Measurements from ENCODE around the gene KPNA2. TPM values are rescaled to one million over a fixed set of nuclear protein-coding genes. Genes with fewer than 3 reads are reported as not detected.
A peak's percentile ranks its signal among the peaks of the same experiment; 100 is the strongest.
"Not testable (repeated sequence)": the region's sequence is repeated elsewhere in the genome, so short reads cannot be mapped to it uniquely, and the experiment has no call there.

The KPNA2 gene
- total RNA-seq, 1 donor from 2014 or later: 19.2 TPM

GRCh38 chr17:68021963-68022362, 13.6 kb upstream of the KPNA2 start:
- no peak for DNase-seq
- peaks cover 10% of the 10 kb centered on the region for H3K4me1 ChIP-seq
- TF ChIP-seq CTCF (IDR thresholded peaks at IDR 0.05; ENCODE audit: borderline replicate concordance): no peak
- no peak overlapping the region for H3K27ac ChIP-seq (replicated peaks)
- H3K9me3 ChIP-seq (replicated peaks): no peaks in the 10 kb centered on the region
- no peak overlapping the region for H3K4me3 ChIP-seq
- intact Hi-C loops (cut with micrococcal nuclease): no loop called here
- H3K27me3 ChIP-seq (ENCODE audit: low read depth): no peaks in the 10 kb centered on the region
- H3K36me3 ChIP-seq: no peaks in the 10 kb centered on the region

- H3K27ac ChIP-seq (replicated peaks); H3K27me3 ChIP-seq (ENCODE audit: low read depth); DNase-seq; H3K4me1 ChIP-seq; intact Hi-C loops (cut with micrococcal nuclease); H3K4me3 ChIP-seq; H3K36me3 ChIP-seq; H3K9me3 ChIP-seq (replicated peaks): not testable (repeated sequence)
Measured at GRCh38 chr17:68022547-68022946, 13.0 kb upstream of the KPNA2 start.

GRCh38 chr17:68029512-68030215, 5.9 kb upstream of the KPNA2 start:
- no peaks in the 10 kb centered on the region for H3K9me3 ChIP-seq (replicated peaks)
- no peaks in the 10 kb centered on the region for H3K27me3 ChIP-seq (ENCODE audit: low read depth)
- H3K36me3 ChIP-seq: no peaks in the 10 kb centered on the region
- no peak for DNase-seq
- peaks cover 6% of the 10 kb centered on the region for H3K4me1 ChIP-seq
- no peak overlapping the region for H3K4me3 ChIP-seq
- no peak overlapping the region for H3K27ac ChIP-seq (replicated peaks)
- intact Hi-C loops (cut with micrococcal nuclease): no loop called here
- TF ChIP-seq CTCF (IDR thresholded peaks at IDR 0.05; ENCODE audit: borderline replicate concordance): no peak

- Histone ChIP-seq H3K4me1 (peaks cover 30% of the 10 kb centered on the region), H3K4me3 (no peak overlapping the region), H3K9me3 (replicated peaks) (no peaks in the 10 kb centered on the region), H3K27ac (replicated peaks) (peak overlapping the region; percentile 70), H3K27me3 (ENCODE audit: low read depth) (no peaks in the 10 kb centered on the region), H3K36me3 (peaks cover 18% of the 10 kb centered on the region)
- no peak for DNase-seq
- TF ChIP-seq CTCF (IDR thresholded peaks at IDR 0.05; ENCODE audit: borderline replicate concordance): no peak
- intact Hi-C loops (cut with micrococcal nuclease): no loop called here
Measured at GRCh38 chr17:68033636-68034451, 1.7 kb upstream of the KPNA2 start.

GRCh38 chr17:68034452-68034776, 1.1 kb upstream of the KPNA2 start:
- Histone ChIP-seq H3K36me3 (peaks cover 24% of the 10 kb centered on the region), H3K9me3 (replicated peaks) (no peaks in the 10 kb centered on the region), H3K4me3 (peak overlapping the region; percentile 90), H3K27me3 (ENCODE audit: low read depth) (no peaks in the 10 kb centered on the region), H3K27ac (replicated peaks) (peak overlapping the region; percentile 70), H3K4me1 (peaks cover 30% of the 10 kb centered on the region)
- no peak for TF ChIP-seq CTCF (IDR thresholded peaks at IDR 0.05; ENCODE audit: borderline replicate concordance)
- DNase-seq: no peak
- intact Hi-C loops (cut with micrococcal nuclease): no loop called here

GRCh38 chr17:68035131-68035522, 408 bp upstream of the KPNA2 start:
- intact Hi-C loops (cut with micrococcal nuclease): no loop called here
- DNase-seq: peak; percentile 96
- Histone ChIP-seq H3K27me3 (ENCODE audit: low read depth) (no peaks in the 10 kb centered on the region), H3K27ac (replicated peaks) (peak overlapping the region; percentile 70), H3K9me3 (replicated peaks) (no peaks in the 10 kb centered on the region), H3K4me3 (peak overlapping the region; percentile 90), H3K36me3 (peaks cover 31% of the 10 kb centered on the region), H3K4me1 (peaks cover 30% of the 10 kb centered on the region)
- TF ChIP-seq CTCF (IDR thresholded peaks at IDR 0.05; ENCODE audit: borderline replicate concordance): peak; percentile 23
